Peyer's patch (tissue), 4 donors: ENCODE data around the gene ENC1.

Source experiments
- POLR2A ChIP-seq, 2 donors: fragments of 450-650 bp; IDR thresholded peaks; one replicate each; pipeline ENCODE4 v1.5.1; 2017; ENCODE audit warnings: antibody characterized with exemption in 2 of 2, mild to moderate bottlenecking in 2 of 2, moderate library complexity in 2 of 2
- TF ChIP-seq, protein P1 (sequence below), 6 experiments: fragments of 450-650 bp in 4 of 6; fragments of 200-600 bp in 2 of 6; sonication (generic) in 1 of 6; IDR thresholded peaks; one replicate each; pipeline ENCODE4 v1.5.1; 2017 to 2019; ENCODE audit warnings: antibody characterized with exemption in 6 of 6, mild to moderate bottlenecking in 3 of 6, moderate library complexity in 1 of 6

DNA sequence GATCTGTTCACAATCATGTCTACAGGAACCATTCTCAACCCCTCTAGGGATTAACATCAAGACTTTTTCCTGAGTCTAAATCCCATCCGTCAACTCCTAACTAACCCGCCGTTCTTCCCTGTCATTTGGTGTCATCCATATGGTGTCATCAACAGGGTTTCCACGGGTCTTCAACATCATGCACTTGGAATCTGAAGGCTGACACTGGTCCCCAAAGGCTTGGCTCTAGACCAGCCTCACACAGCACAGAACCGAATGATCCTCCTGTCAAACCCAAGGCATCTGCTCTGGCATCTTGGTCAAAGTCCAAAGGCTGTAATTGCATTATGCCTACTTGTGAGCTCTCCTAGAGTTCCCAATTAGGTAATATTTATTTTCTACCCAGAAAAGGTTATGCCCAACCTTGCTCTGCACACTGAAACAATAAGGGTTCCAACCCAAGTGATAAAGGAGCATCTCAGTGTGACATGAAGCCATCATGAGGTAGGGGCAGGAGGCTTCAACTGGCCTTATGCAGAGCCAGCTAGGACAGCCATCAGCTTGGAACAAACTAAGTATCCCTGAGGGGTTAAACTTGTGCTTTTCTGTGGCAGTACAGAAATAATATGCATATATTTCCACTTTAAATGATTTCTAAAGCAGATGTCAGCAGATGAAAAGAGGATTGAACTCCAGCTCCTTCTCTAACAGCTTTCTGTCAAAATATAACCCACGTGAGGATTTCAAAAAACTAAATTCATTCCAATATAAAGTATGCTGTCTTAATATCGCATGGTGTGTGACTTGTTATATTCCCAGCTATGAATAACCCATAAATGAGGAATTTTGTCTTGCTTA lies 13.9 kb downstream of the ENC1 start:
- TF ChIP-seq, protein P1, sequence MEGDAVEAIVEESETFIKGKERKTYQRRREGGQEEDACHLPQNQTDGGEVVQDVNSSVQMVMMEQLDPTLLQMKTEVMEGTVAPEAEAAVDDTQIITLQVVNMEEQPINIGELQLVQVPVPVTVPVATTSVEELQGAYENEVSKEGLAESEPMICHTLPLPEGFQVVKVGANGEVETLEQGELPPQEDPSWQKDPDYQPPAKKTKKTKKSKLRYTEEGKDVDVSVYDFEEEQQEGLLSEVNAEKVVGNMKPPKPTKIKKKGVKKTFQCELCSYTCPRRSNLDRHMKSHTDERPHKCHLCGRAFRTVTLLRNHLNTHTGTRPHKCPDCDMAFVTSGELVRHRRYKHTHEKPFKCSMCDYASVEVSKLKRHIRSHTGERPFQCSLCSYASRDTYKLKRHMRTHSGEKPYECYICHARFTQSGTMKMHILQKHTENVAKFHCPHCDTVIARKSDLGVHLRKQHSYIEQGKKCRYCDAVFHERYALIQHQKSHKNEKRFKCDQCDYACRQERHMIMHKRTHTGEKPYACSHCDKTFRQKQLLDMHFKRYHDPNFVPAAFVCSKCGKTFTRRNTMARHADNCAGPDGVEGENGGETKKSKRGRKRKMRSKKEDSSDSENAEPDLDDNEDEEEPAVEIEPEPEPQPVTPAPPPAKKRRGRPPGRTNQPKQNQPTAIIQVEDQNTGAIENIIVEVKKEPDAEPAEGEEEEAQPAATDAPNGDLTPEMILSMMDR (IDR thresholded peaks at IDR 0.05) = no peak
- no peak for TF ChIP-seq POLR2A (IDR thresholded peaks at IDR 0.05)
